ENCODE measurements around the gene IL17C. TPM values are rescaled to one million over a fixed set of nuclear protein-coding genes. Genes with fewer than 3 reads are reported as not detected.

The IL17C gene
- total RNA-seq, result not detected

- peak within 1 kb of the TSS in 1 of 2 donors; percentile 33 for H3K9ac ChIP-seq (ENCODE audit: low read depth in 2 of 2, low read length in 2 of 2)
Measured at GRCh38 chr16:88638323-88639230, at the start of gene IL17C. Gene IL17C (plus strand): TSS chr16:88638572. CDS start chr16:88638642, 70 bp downstream.

GRCh38 chr16:88588754-88589153 is 49.6 kb upstream of the IL17C start:
- no peak for TF ChIP-seq CTCF (IDR thresholded peaks at IDR 0.05)
- intact Hi-C loops (cut with DNase I), result no loop called here
- H3K27ac ChIP-seq, result no peak overlapping the region
- H3K4me3 ChIP-seq, result no peak overlapping the region
- no peak for DNase-seq
- no peaks in the 10 kb centered on the region for H3K27me3 ChIP-seq
- H3K36me3 ChIP-seq, result peaks cover 4% of the 10 kb centered on the region
- H3K9ac ChIP-seq (ENCODE audit: low read depth in 2 of 2, low read length in 2 of 2), result no peak overlapping the region
- no peaks in the 10 kb centered on the region for H3K9me3 ChIP-seq
- no peaks in the 10 kb centered on the region for H3K4me1 ChIP-seq

More at GRCh38 chr16:88638323-88639230, at the start of gene IL17C:
- peak; percentile 79 for DNase-seq
- Histone ChIP-seq H3K4me1 (peaks cover 15% of the 10 kb centered on the region), H3K27ac (no peak within 1 kb of the TSS), H3K4me3 (no peak within 1 kb of the TSS), H3K27me3 (peaks cover 24% of the 10 kb centered on the region), H3K9me3 (no peaks in the 10 kb centered on the region), H3K36me3 (no peaks in the 10 kb centered on the region)
- intact Hi-C loops (cut with DNase I), result no loop called here
- TF ChIP-seq CTCF (IDR thresholded peaks at IDR 0.05), result no peak

- Histone ChIP-seq H3K36me3 (peaks cover 4% of the 10 kb centered on the region), H3K4me1 (no peaks in the 10 kb centered on the region), H3K9ac (ENCODE audit: low read depth in 2 of 2, low read length in 2 of 2) (no peak overlapping the region), H3K27me3 (no peaks in the 10 kb centered on the region), H3K27ac (no peak overlapping the region), H3K9me3 (no peaks in the 10 kb centered on the region), H3K4me3 (no peak overlapping the region)
- no peak for DNase-seq
- intact Hi-C loops (cut with DNase I), result no loop called here
- TF ChIP-seq CTCF (IDR thresholded peaks at IDR 0.05), result no peak
Measured at GRCh38 chr16:88589441-88589840, 48.9 kb upstream of the IL17C start.

GRCh38 chr16:88591577-88592021 is 46.8 kb upstream of the IL17C start:
- H3K36me3 ChIP-seq, result peaks cover 4% of the 10 kb centered on the region
- H3K4me1 ChIP-seq, result no peaks in the 10 kb centered on the region
- no peak for TF ChIP-seq CTCF (IDR thresholded peaks at IDR 0.05)
- DNase-seq, result no peak
- H3K27me3 ChIP-seq, result no peaks in the 10 kb centered on the region
- intact Hi-C loops (cut with DNase I), result no loop called here
- H3K4me3 ChIP-seq, result no peak overlapping the region
- H3K27ac ChIP-seq, result no peak overlapping the region
- no peaks in the 10 kb centered on the region for H3K9me3 ChIP-seq
- no peak overlapping the region for H3K9ac ChIP-seq (ENCODE audit: low read depth in 2 of 2, low read length in 2 of 2)

GRCh38 chr16:88593061-88593460 is 45.3 kb upstream of the IL17C start:
- no peak for TF ChIP-seq CTCF (IDR thresholded peaks at IDR 0.05)
- Histone ChIP-seq H3K27ac (no peak overlapping the region), H3K27me3 (no peaks in the 10 kb centered on the region), H3K4me1 (no peaks in the 10 kb centered on the region), H3K36me3 (peaks cover 4% of the 10 kb centered on the region), H3K9ac (ENCODE audit: low read depth in 2 of 2, low read length in 2 of 2) (no peak overlapping the region), H3K9me3 (no peaks in the 10 kb centered on the region), H3K4me3 (no peak overlapping the region)
- intact Hi-C loops (cut with DNase I), result no loop called here
- DNase-seq, result no peak
